NCI-H1930 (cell line): ENCODE results near the gene FOXA2.

Experiments
- DNase-seq, 2 experiments: peaks; one replicate each; lab custom pipeline; 2025; lab: John Stamatoyannopoulos, UW

The FOXA2 gene

DNA sequence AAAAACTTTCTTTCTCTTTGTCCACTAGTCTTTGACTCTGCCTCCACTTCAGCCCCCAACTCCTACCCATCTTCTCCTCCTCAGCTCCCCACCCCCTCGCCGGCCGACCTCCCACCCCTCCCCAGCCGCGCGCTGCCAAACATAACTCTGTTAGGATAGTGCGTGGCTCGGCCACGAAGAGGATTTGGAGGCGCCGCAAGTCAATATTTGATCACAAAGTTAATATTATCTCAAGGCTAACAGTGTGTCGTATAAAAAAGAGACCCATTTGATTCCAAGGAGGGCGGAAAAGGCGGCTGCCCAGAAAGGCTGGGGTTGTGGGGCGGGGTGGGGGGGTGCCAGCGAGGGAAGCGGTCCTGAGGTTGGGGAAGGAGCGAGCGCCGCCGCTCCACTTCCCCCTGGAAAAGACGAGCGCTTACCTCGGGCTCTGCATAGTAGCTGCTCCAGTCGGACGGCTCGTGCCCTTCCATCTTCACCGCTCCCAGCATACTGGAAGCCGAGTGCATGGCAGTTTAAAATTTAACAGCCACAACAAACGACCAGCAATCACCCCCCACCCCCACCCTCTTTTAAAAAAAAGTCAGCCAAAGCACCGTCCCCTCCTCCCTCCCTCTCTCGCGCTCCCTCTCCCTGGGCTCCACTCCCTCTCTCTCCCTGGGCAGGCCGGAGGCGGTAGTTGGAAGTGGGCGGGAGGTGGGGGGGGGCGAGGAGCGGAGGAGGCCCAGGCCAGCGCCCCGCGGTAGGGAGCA lies 425 bp downstream of the FOXA2 start:
- peak; percentile 85 to 87 for DNase-seq

DNA sequence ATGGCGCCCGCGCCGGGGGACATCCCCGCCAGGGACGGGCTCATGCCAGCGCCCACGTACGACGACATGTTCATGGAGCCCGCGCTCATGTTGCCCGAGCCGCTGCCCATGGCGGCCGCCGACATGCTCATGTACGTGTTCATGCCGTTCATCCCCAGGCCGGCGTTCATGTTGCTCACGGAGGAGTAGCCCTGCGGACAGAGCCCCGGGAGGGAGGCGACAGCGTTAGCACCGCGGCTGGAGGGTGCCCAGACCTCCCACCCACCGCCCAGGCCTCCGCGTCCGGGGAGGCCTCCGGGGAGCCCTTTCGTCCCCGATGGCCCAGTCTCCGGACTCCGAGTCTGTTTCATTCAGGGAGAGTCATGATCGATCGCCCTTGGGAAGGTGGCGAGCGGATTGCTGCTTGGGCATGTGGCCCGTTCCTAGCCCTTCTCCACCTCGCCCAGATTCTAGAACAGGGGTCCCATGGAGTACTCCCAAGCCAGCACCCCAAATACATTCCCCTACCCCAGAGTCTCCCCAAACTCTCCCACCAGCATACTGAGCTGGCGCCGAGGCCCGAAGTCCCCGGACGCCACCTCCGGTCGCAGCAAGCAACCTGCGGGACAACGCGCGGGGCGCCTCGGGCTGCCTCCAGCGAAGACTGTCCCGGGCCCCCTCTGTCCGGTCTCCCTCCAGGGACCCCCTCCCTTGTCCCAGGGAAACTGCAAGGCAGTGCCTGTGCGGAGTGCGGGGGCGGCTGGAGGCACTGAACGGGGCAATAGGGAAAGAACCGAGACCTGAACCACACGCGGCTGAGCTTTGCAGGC lies 1.2 kb downstream of the FOXA2 start:
- DNase-seq = no peak

DNA sequence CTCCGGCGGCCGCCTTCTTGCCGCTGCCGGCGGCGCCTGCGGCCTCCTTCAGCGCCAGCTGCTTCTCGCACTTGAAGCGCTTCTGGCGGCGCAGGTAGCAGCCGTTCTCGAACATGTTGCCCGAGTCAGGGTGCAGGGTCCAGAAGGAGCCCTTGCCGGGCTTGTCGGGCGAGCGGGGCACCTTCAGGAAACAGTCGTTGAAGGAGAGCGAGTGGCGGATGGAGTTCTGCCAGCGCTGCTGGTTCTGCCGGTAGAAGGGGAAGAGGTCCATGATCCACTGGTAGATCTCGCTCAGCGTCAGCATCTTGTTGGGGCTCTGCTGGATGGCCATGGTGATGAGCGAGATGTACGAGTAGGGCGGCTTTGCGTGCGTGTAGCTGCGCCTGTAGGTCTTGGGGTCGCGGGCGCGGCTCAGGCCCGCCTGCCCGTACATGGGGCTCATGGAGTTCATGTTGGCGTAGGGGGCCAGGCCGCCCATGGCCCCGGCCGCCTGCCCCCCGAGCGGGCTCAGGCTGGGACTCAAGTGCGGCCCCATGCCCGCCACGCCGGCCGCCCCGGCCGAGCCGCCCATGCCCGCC lies 1.9 kb downstream of the FOXA2 start:
- DNase-seq = no peak

GRCh38 chr20:22581437-22582385 lies 2.7 kb downstream of the FOXA2 start:
- DNase-seq = no peak

DNA sequence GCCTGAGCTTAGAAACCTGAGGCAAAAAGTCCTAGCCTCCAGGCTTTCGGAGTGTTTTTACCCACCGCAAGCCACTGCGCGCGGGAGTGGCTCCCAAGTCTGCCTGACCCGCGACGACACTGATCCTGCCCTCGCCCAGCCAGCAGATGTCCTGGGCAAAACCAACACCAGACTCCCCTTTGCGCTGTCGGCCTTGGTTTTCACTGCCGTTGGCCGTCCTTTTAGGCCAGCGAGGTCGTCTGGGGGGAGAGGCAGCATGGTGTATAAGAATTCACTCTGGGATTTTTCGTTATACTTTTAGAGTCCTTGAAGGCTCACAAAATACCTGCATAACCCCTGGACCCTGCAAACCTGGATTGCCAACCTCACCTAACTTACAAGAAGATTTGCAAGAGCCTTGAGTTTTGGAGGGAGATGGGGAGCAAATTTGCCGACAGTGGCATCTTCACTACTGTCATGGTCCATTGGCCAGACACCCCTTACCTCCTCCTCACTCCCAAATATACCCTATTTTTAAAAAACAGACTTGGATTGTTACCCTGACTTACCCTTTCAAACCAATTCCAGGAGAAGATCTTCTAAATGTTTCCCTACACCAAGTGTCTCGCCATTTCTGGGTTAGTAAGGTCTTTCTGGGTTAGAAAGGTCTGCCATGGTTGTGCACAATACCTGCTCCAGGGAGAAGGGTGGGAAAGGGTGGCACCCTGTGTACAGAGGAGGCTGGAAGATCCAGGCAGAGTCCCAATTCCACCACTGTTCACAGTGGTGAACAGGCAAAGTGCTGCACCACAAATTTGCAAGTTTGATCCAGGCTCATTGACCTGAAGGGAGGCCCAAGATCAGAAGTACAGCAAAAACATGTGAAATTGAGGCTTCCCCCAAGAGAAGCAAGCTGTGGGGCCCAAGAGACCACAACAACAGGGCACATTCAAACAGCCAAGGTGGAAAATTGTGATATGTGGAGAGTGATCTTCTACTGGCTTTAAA lies 4.4 kb downstream of the FOXA2 start:
- peak; percentile 81 to 85 for DNase-seq

DNA sequence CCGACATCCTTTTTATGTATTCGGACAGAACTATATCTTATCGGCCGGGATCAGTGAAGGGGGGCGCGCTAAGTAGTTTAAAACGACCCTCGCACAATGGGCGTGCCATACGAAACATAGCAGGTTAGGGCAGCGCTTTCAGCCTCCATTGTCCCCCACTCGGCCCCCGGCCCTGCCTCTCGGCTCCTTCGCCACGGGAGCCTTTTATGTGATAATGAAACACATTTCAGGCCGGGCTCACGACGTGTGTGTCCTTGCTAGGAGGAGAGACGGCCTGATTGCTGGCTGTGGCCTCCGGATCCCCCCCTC lies 5.3 kb downstream of the FOXA2 start:
- peak in 1 of 2 experiments; percentile 89 for DNase-seq

DNA sequence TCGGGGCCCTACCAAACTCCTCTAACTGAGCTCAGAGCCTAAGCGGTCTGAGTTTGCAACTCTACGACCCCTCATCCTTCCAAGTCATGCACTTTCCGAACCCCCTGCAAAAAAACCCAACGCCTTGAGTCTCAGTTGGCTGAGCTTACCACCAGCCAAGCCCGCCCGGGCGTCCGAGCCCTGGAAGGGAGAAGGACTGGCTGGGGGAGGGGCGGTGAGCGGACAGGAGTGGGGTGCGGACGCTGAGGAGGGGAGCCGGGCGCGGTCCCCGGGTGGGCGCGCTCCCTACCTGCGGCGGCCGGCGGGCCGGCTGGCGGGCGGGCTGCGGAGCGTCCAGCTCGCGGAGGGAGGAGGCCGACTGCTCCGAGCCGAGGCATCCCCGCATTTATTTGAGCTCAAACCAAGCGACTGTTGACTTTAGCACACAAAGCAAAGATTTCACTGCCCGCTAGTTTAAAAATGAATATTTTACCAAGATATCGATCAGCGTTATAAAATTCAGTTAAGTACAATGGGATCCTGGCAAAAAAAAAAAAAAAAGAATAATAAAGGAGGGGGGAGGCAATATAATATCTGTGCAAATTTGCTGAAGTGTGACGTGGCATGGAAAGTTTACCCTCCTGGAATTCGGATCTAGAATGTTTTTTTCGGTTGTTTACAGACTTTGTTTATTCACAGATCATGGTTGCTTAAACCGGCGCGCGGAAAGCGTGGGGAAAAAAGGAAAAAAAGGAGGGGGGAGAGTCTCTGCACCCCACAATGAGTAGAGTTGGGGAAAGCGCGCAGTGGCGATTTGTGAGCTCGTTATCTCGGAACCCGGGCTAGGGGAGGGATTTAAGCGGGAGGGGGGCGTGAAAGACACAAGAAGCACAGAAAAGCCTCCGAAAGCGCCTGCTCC lies 5.9 kb downstream of the FOXA2 start:
- peak in 1 of 2 experiments; percentile 89 for DNase-seq

- DNase-seq = no peak
These were observed 6.7 kb downstream of the FOXA2 start for GRCh38 chr20:22577515-22578220.

DNA sequence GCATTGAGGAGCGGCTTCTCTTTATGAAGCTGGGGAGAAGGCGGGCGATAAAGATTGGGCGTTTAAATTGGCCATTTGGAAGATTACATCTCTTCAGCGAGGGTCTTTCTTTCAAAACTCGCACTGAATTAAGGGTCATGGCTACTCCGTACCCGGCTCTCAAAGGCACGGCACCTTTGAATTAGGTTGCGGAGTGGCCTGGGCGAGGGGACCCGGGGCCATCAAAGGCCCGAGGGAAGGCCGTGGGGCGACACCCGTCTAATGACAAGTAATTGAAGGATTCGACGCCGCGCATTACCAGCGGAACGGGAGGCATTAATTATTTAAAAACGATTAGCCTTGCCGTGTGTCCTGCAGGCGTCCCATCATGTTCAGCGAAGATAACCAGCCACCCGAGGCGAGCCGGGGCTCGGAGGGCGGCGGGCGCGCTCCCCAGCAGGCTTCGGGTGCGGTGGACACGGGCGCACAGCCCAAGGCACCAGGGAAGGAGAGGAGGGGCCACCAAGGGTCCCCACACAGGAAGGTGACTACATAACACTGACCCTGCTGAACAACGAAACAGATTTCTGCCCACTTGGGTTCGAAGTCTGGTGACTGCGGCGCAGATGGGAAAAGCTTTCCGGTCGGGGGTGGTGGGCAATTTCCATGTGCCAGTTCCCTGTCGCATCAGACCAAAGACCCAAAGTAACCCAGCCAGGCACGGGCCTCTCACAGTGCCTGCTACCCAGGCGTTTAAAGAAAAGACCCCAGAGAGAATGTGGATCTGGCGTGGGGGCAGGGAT lies 7.4 kb downstream of the FOXA2 start:
- DNase-seq = no peak

DNA sequence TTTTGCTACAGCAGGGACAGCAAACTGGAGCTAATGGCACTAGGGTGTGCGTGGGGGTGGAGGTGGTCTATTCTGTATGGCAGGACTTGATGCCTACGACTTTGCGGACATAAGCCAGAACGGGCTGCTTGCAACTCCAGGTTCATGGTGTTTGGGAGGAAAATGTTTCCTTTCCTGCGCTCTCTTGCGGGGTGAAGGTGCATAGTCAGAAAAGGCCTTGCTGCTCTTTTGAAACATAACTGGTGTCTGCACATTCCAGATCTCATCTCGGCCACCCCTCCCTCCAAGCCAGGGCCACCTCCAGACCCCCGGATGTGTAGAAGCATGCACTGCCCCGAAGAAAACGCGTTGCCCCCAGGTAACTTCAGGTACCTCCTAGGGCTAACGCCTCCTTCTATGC lies 8.1 kb downstream of the FOXA2 start:
- peak in 1 of 2 experiments; percentile 58 for DNase-seq

- DNase-seq = no peak
These were observed 8.6 kb downstream of the FOXA2 start for GRCh38 chr20:22575737-22576136.

DNA sequence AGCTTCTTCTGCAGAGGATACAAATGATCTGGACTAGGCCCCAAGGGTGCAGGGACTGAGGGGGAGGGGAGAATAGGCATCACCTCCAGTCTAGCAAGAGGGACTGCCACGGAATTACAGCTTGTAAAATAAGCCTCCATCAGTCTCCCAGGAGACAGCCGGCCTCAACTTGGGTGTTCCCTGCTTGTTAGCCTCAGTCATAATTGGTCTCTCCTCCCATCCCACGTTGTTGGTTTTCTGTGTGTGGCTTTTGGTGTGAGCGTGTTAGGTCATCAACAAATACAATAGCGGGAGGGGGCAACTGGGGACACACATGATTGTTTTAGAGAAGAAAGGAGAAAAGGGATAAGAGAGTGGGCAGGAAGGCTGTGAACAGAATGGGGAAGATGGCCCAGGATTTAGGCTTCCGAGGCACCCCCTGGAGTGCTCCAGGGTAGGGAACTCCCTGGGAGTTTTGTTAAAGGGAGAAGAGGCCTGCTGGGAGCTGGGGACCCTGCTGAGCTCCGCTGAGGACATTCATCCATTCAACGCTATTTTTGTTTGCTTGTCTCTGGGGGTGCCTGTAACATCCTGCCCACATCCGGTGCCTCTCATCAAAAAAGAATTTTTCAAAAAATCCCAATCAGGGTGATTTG lies 9.2 kb downstream of the FOXA2 start:
- peak; percentile 76 to 79 for DNase-seq

- DNase-seq = no peak
These were observed 9.8 kb downstream of the FOXA2 start for GRCh38 chr20:22574545-22575086.

- no peak for DNase-seq
These were observed 11.9 kb downstream of the FOXA2 start for GRCh38 chr20:22572491-22572890.

- DNase-seq = no peak
These were observed 12.3 kb downstream of the FOXA2 start for GRCh38 chr20:22572023-22572422.

GRCh38 chr20:22569353-22569752 lies 15.0 kb downstream of the FOXA2 start:
- no peak for DNase-seq

GRCh38 chr20:22568872-22569344 lies 15.5 kb downstream of the FOXA2 start:
- no peak for DNase-seq
